Subcutaneous adipose tissue (tissue), 4 donors: ENCODE data around the gene ADAM19. TPM values are rescaled to one million over a fixed set of nuclear protein-coding genes. Genes with fewer than 3 reads are reported as not detected.

Source experiments
- total RNA-seq, 4 donors: library from RNA; depleted of rRNA; stranded (reverse); fragments of >200 nt; gene quantifications; one replicate each; pipeline ENCODE4 v1.1.0, GENCODE V29; 2016
- TF ChIP-seq, protein P1 (sequence below): fragments of 450-650 bp; IDR thresholded peaks from one replicate; pipeline ENCODE4 v1.5.1; 2016; ENCODE audit warnings: low read depth, mild to moderate bottlenecking, control low read depth, antibody characterized with exemption, moderate library complexity

The ADAM19 gene
- total RNA-seq, 4 donors from 2014 or later: 1.4 to 2.9 (median 2.2) TPM

DNA sequence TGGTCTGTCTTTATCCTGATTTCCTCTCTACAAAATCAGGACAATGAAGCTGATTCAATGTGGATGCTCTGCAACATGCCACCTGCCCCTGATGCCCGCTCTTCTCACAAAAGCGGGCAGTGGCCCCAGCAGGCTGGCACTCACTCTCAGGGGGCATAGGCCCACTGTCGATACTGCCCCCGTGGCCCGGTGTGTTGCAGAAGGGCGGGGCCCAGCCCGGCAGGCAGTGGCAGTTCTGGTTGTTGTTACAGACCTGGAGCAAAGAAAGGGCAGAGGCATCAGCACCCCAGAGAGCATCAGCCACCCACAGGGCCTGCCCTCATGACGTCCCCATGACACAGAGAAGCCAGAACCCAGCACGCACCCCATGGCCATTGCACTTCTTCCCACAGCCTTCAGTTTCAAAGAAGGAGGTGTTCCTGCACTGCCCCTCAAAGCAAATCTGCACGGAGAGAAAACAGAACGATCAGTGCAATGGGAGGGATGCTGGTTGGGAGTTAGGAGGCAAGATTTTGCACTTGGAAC lies 84.0 kb downstream of the ADAM19 start:
- TF ChIP-seq, protein P1, sequence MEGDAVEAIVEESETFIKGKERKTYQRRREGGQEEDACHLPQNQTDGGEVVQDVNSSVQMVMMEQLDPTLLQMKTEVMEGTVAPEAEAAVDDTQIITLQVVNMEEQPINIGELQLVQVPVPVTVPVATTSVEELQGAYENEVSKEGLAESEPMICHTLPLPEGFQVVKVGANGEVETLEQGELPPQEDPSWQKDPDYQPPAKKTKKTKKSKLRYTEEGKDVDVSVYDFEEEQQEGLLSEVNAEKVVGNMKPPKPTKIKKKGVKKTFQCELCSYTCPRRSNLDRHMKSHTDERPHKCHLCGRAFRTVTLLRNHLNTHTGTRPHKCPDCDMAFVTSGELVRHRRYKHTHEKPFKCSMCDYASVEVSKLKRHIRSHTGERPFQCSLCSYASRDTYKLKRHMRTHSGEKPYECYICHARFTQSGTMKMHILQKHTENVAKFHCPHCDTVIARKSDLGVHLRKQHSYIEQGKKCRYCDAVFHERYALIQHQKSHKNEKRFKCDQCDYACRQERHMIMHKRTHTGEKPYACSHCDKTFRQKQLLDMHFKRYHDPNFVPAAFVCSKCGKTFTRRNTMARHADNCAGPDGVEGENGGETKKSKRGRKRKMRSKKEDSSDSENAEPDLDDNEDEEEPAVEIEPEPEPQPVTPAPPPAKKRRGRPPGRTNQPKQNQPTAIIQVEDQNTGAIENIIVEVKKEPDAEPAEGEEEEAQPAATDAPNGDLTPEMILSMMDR: no peak

DNA sequence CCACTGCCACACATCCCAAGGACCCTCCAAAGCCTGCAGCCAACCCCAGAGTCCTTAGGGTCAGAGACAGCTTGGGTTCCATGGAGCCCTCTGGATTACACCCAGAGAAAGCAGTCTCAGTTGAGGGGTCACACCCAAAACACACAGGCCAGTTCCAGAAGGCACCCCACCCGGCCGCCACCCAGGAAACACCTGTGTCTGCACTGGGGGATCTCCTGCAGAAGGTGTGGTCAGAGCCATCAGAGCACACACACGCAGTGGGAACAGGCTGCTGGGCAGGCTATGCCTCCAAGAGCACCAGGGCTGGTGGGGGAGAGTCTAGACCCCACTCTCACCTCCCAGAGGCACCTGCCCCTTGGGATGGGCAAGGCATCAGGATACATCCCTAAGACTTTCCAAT lies 88.2 kb downstream of the ADAM19 start:
- TF ChIP-seq, protein P1: no peak

DNA sequence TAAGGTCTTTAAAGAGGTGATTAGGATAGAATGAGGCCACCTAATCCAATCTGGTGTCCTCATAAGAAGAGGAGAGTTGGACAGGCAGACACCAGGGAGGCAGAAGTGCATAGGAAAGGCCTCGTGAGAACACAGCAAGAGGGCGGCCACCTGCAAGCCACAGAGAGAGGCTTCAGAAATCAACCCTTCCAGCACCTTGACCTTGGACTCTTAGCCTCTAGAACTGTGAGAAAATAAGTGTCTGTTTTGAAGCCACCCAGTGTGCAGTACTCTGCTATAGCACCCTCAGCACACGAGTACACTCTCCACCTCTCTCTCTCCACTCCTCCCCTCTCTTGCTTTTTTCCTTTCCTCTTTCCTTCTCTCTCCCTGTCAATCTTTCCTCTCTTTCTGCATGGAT lies 88.7 kb downstream of the ADAM19 start:
- TF ChIP-seq, protein P1: no peak

DNA sequence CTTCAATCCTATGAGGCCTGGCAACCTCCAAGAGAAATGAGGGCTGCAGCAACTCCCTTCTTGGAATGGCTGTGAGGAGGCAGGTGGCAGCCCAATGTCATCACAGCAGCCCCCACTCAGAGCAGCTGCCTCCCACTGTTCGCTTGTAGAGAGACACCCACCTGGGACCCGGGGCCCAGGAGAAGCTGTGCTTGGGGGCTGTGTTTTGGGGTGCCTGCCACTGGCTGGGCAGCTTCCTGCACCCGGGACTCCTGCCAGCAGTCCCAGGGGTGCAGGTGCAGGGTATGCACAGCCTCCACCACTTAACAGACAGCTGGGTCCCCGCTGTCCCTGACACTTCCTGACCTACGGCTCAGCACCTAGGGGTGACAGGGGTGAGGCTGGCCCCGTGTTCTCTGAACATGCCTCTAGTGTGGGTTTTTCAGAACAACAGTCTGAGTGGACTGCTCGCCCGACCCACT lies 89.3 kb downstream of the ADAM19 start:
- TF ChIP-seq, protein P1: no peak

DNA sequence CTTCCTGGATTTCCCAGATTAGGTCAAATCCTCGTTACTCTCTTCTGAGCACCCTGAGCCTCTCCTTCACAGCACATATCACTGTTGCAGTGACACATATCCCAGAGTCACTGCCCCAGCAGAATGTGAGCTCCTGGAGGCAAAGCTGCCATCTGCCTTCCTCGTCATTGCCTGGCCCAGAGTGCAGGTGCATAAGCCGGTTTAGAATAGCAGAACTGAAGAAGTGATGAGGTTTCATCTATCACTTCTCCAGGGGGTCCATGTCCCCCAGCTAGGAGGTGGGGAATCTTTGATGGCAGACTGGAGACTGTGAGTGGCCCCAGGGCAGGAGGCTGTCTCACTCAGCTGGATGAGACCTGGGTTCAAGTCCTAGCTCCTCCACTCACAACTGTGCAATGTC lies 89.8 kb downstream of the ADAM19 start:
- TF ChIP-seq, protein P1: no peak

DNA sequence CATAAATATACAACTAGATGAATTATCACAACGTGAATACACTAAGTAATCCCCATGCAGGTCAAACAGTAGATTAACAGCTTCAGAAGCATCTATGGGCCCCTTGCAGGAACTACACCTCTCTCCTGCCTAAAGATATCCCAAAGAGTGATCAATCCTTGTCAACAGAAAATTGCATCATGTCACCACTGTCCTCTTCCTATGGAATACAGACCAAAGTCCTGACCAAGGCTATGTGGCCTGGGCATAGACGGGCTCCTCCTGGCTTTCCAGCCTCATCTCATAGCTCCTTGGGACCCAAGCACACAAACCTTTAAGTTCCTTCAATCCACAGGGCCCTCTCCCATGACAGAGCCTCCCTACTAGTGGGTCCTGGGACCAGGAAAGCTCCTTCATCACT lies 90.2 kb downstream of the ADAM19 start:
- TF ChIP-seq, protein P1: no peak

DNA sequence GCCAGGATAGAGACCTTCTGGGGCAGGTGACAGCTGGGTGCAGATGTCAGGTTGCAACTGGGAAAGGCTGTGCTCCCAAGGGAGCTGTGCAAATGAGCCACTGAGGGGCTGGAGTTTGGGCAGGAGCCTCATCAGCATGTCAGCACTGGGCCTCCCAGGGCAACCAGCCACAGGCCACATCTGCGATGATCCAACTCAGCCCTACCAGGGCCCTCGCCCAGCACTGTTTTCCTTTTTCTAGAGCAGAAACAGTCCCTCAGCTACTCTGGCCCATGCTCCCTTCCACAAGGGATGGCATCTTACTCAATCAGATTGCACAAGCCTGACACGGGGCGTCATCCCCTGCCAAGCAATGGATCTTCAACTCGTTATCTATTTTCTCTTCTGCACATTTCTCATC lies 90.8 kb downstream of the ADAM19 start:
- TF ChIP-seq, protein P1: no peak
